GM12878 (cell line): Measurements from ENCODE around the gene NANOS2. TPM values are rescaled to one million over a fixed set of nuclear protein-coding genes. Genes with fewer than 3 reads are reported as not detected.

ENCODE experiments used
- ATAC-seq: fragments of 200-7000 bp; cut with Tn5 transposase; 3 replicates; pipeline ENCODE4 v1.9.1; 2020; ENCODE audit warnings: mild to moderate bottlenecking, moderate library complexity
- BruUV-seq: library from RNA; stranded (reverse); fragments of 400-500 nt; replicated peaks from 2 replicates; lab custom pipeline; 2021; lab: Mats Ljungman, UMichigan
- CTCF ChIA-PET: fragments of 300-600 bp; sonication (Branson Sonifier 250); formaldehyde crosslinking; extraction: SDS; loops from one replicate; lab custom pipeline; 2021; ENCODE audit warnings: inconsistent platforms; lab: Yijun Ruan, JAX
- POLR2A ChIA-PET: fragments of 350-600 bp; formaldehyde crosslinking; extraction: SDS; loops from one replicate; lab custom pipeline; 2021; ENCODE audit warnings: inconsistent platforms; lab: Charles Lee
- RAD21 ChIA-PET: fragments of 300-600 bp; sonication (Branson Sonifier 250); formaldehyde crosslinking; loops from one replicate; lab custom pipeline; 2023; ENCODE audit warnings: antibody characterized with exemption; ENCODE audit not compliant: unreplicated experiment; lab: Charles Lee
- SMC1A ChIA-PET: fragments of 300-600 bp; sonication (Branson Sonifier 250); formaldehyde crosslinking; loops from one replicate; lab custom pipeline; 2023; ENCODE audit not compliant: unreplicated experiment, uncharacterized antibody; lab: Charles Lee
- DNase-seq: peaks from one replicate; pipeline ENCODE4 v3.0.0-alpha.2; 2011; ENCODE audit warnings: low read depth, low spot score
- FAIRE-seq: peaks from 3 replicates; lab custom pipeline; 2011; peaks lifted over from hg19 to GRCh38; lab: Jason Lieb, UNC
- H2AFZ ChIP-seq: 2 replicates; pipeline ENCODE4 v1.6.0; 2011; ENCODE audit warnings: low read depth, low read length, control low read depth; ENCODE audit not compliant: control insufficient read depth
- H3K27ac ChIP-seq: 2 replicates; pipeline ENCODE4 v1.5.1; 2011; ENCODE audit warnings: control low read depth; ENCODE audit not compliant: control insufficient read depth, insufficient read depth
- H3K27me3 ChIP-seq, 2 experiments: replicated peaks in 1 of 2; 2 replicates each; pipeline versions ENCODE4 v1.6.0 to v1.6.1; 2011; ENCODE audit warnings: low read length in 1 of 2; ENCODE audit not compliant: control insufficient read depth in 2 of 2, insufficient read depth in 2 of 2
- H3K36me3 ChIP-seq, 2 experiments: 2 replicates each; pipeline ENCODE4 v1.5.1; 2011; ENCODE audit warnings: low read length in 1 of 2; ENCODE audit not compliant: control insufficient read depth in 2 of 2, insufficient read depth in 2 of 2
- H3K4me1 ChIP-seq: 2 replicates; pipeline ENCODE4 v1.6.1; 2011; ENCODE audit warnings: mild to moderate bottlenecking, low read length, moderate library complexity, mixed read lengths; ENCODE audit not compliant: control insufficient read depth, insufficient read depth
- H3K4me2 ChIP-seq: 2 replicates; pipeline ENCODE4 v1.6.0; 2011; ENCODE audit warnings: control low read depth; ENCODE audit not compliant: control insufficient read depth, insufficient read depth
- H3K4me3 ChIP-seq: fragments of 200-600 bp; sonication (generic); 2 replicates; pipeline ENCODE4 v1.5.1; 2016
- H3K79me2 ChIP-seq: 2 replicates; pipeline ENCODE4 v1.6.0; 2011; ENCODE audit warnings: low read length; ENCODE audit not compliant: control insufficient read depth, insufficient read depth
- H3K9ac ChIP-seq: 2 replicates; pipeline ENCODE4 v1.8.0; 2011; ENCODE audit warnings: low read length, control low read depth, mixed read lengths; ENCODE audit not compliant: control insufficient read depth, insufficient read depth
- H3K9me3 ChIP-seq: replicated peaks from 3 replicates; pipeline ENCODE4 v1.5.1; 2011; ENCODE audit warnings: mild to moderate bottlenecking, low read length; ENCODE audit not compliant: control insufficient read depth, insufficient read depth
- H4K20me1 ChIP-seq: 2 replicates; pipeline ENCODE4 v1.6.0; 2011; ENCODE audit not compliant: control insufficient read depth, insufficient read depth
- CBFB ChIP-seq: IDR thresholded peaks from 2 replicates; pipeline ENCODE4 v1.6.1; 2016; ENCODE audit warnings: antibody characterized with exemption, low read depth
- CHD1 ChIP-seq: IDR thresholded peaks from 2 replicates; pipeline ENCODE4 v1.6.1; 2012; ENCODE audit warnings: low read depth, low read length, improper control_type of control experiment
- ETV6 ChIP-seq, 2 experiments: fragments of 450-650 bp in 1 of 2; IDR thresholded peaks in 1 of 2; conservative IDR thresholded peaks in 1 of 2; 2 replicates each; pipeline ENCODE4 v1.6.1; 2014; ENCODE audit warnings: antibody characterized with exemption in 1 of 2, borderline replicate concordance in 1 of 2, low read depth in 1 of 2, mild to moderate bottlenecking in 1 of 2, moderate library complexity in 1 of 2
- JUNB ChIP-seq: IDR thresholded peaks from 2 replicates; pipeline ENCODE4 v1.6.1; 2016; ENCODE audit warnings: antibody characterized with exemption, mild to moderate bottlenecking
- MTA2 ChIP-seq: fragments of 450-650 bp; IDR thresholded peaks from 2 replicates; pipeline ENCODE4 v1.6.1; 2016; ENCODE audit warnings: low read depth, mild to moderate bottlenecking, moderate library complexity
- NR2C1 ChIP-seq: fragments of 450-650 bp; IDR thresholded peaks from 2 replicates; pipeline ENCODE4 v1.6.1; 2017; ENCODE audit warnings: antibody characterized with exemption, mild to moderate bottlenecking, moderate library complexity
- NRF1 ChIP-seq: conservative IDR thresholded peaks from 2 replicates; pipeline ENCODE4 v1.6.1; 2011; ENCODE audit warnings: mild to moderate bottlenecking, low read depth, low read length, improper control_type of control experiment
- RUNX3 ChIP-seq: IDR thresholded peaks from 2 replicates; pipeline ENCODE4 v1.6.1; 2012; ENCODE audit warnings: low read length, inconsistent platforms
- ZNF384 ChIP-seq: IDR thresholded peaks from 2 replicates; pipeline ENCODE4 v1.6.1; 2012; ENCODE audit warnings: low read depth, mild to moderate bottlenecking, low read length, improper control_type of control experiment, borderline replicate concordance
- WGBS: methylation state at CpG from one replicate; pipeline ENCODE4 v1.1.6; 2016; ENCODE audit warnings: low lambda C conversion rate; ENCODE audit not compliant: insufficient replicate concordance, insufficient coverage; ENCODE audit errors: missing lambda C conversion rate; 5-methylcytosine and 5-hydroxymethylcytosine counted together
- in situ Hi-C: fragments of 300-500 bp; cut with MboI; formaldehyde crosslinking; loops from 9 replicates; pipeline ENCODE4 v1.14.3; 2018; ENCODE audit warnings: mixed read lengths
- intact Hi-C: fragments of 100-400 bp; cut with micrococcal nuclease; formaldehyde crosslinking; loops from one replicate; pipeline ENCODE4 v1.14.2; 2022; ENCODE audit not compliant: unreplicated experiment
- polyA plus RNA-seq, 11 experiments: library from polyadenylated mRNA; depleted of rRNA in 4 of 11; unstranded in 6 of 11; stranded (reverse) in 5 of 11; fragments of >200 nt; fragmentation: Nextera tagmentation in 4 of 11; fragmentation: Illumina TruSeq in 1 of 11; extraction: Ambion mirVana in 4 of 11; extraction: Trizol in 1 of 11; gene quantifications; 1 replicate in 1 of 11; 2 replicates in 10 of 11; pipeline versions ENCODE4 v1.2.1 to v1.2.3, GENCODE V29; 2011 to 2016; ENCODE audit warnings: inconsistent platforms in 2 of 11, missing spikeins in 2 of 11, low read depth in 1 of 11
- total RNA-seq, 4 experiments: library from RNA; depleted of rRNA in 3 of 4; stranded (reverse); fragments of >200 nt in 3 of 4; fragmentation: Illumina TruSeq in 1 of 4; extraction: Trizol in 1 of 4; gene quantifications; 2 replicates each; pipeline versions ENCODE4 v1.2.1 to v1.2.3, GENCODE V29; 2013 to 2021
- TF ChIP-seq, protein P1 (sequence below): IDR thresholded peaks from 2 replicates; pipeline ENCODE4 v1.6.1; 2011; ENCODE audit warnings: borderline replicate concordance, low read depth, mild to moderate bottlenecking, moderate library complexity, low read length; ENCODE audit not compliant: insufficient read depth, poor library complexity, severe bottlenecking
- TF ChIP-seq, protein P2 (sequence below): IDR thresholded peaks from 2 replicates; pipeline ENCODE4 v1.6.1; 2011; ENCODE audit warnings: mild to moderate bottlenecking, low read depth, low read length, moderate library complexity; ENCODE audit not compliant: insufficient replicate concordance
- TF ChIP-seq, protein P3 (sequence below): fragments of 450-650 bp; IDR thresholded peaks from 2 replicates; pipeline ENCODE4 v1.6.1; 2017; ENCODE audit warnings: mild to moderate bottlenecking, moderate library complexity

NANOS2 gene
- total and polyA plus RNA-seq, 10 of the 15 experiments (the other 5 are each of a cell fraction or from before 2014, with no cell fraction given), result not detected

DNA sequence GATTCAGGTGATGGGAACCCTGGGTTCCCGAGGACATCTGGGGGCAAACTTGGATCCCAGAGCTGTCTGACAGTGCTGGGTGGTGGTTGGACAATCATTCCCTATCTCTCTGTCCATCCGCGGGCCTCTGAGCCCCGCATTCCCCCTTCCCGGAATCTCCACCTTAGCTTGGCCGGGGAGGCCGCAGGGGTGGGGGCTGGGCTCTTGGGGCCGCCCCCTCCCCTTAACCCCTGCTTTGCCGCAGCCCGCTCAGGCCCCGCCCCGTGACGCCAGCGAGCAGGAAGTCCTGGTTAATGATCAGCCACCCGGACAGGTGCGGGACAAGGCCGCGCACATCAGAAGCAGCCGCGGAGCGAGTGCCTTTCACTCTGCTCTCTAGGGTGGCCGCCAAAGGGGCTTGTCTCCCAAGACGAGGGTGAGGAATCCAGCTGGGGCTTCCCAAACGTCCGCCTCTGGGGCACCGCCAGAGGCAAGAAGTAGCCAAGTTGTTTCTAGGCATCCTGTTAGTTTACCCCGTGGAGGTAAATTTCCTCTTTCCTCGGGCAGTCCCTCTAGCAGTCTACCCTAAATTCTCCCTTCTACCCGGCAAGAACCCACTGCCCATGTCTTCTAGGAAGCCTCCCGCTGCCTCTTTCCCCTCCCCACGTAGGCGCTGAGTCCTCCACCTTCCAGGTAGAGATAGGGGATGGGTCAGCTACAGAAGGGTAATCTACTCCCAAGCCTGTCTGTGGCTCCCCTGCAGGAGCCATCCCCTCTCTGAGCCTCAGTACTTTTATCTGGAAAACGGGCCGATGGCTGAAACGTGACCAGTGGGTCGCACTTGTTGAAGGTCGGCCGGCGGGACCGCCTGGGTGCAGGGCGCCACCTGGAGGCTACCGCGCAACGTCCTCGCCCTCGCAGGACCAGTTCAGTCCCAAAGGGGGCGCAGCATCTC lies 31.7 kb downstream of the NANOS2 start:
- in situ Hi-C loops, result no loop called here
- TF ChIP-seq MTA2, result peak; percentile 67
- TF ChIP-seq, protein P1, sequence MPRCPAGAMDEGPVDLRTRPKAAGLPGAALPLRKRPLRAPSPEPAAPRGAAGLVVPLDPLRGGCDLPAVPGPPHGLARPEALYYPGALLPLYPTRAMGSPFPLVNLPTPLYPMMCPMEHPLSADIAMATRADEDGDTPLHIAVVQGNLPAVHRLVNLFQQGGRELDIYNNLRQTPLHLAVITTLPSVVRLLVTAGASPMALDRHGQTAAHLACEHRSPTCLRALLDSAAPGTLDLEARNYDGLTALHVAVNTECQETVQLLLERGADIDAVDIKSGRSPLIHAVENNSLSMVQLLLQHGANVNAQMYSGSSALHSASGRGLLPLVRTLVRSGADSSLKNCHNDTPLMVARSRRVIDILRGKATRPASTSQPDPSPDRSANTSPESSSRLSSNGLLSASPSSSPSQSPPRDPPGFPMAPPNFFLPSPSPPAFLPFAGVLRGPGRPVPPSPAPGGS, result no peak
- TF ChIP-seq JUNB, result no peak
- TF ChIP-seq NR2C1, result 0 out of 2 replicates have a peak, but pooled peaks have one; percentile 46
- TF ChIP-seq CHD1, result no peak; the same call in 1 of the 2 replicates
- TF ChIP-seq, protein P2, sequence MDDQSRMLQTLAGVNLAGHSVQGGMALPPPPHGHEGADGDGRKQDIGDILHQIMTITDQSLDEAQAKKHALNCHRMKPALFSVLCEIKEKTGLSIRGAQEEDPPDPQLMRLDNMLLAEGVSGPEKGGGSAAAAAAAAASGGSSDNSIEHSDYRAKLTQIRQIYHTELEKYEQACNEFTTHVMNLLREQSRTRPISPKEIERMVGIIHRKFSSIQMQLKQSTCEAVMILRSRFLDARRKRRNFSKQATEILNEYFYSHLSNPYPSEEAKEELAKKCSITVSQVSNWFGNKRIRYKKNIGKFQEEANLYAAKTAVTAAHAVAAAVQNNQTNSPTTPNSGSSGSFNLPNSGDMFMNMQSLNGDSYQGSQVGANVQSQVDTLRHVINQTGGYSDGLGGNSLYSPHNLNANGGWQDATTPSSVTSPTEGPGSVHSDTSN, result peak; percentile 50
- TF ChIP-seq CBFB, result peak; percentile 24; the same call in 1 of the 2 replicates
- TF ChIP-seq NRF1, result no peak
- peak; percentile 70 for TF ChIP-seq RUNX3
- TF ChIP-seq, protein P3, sequence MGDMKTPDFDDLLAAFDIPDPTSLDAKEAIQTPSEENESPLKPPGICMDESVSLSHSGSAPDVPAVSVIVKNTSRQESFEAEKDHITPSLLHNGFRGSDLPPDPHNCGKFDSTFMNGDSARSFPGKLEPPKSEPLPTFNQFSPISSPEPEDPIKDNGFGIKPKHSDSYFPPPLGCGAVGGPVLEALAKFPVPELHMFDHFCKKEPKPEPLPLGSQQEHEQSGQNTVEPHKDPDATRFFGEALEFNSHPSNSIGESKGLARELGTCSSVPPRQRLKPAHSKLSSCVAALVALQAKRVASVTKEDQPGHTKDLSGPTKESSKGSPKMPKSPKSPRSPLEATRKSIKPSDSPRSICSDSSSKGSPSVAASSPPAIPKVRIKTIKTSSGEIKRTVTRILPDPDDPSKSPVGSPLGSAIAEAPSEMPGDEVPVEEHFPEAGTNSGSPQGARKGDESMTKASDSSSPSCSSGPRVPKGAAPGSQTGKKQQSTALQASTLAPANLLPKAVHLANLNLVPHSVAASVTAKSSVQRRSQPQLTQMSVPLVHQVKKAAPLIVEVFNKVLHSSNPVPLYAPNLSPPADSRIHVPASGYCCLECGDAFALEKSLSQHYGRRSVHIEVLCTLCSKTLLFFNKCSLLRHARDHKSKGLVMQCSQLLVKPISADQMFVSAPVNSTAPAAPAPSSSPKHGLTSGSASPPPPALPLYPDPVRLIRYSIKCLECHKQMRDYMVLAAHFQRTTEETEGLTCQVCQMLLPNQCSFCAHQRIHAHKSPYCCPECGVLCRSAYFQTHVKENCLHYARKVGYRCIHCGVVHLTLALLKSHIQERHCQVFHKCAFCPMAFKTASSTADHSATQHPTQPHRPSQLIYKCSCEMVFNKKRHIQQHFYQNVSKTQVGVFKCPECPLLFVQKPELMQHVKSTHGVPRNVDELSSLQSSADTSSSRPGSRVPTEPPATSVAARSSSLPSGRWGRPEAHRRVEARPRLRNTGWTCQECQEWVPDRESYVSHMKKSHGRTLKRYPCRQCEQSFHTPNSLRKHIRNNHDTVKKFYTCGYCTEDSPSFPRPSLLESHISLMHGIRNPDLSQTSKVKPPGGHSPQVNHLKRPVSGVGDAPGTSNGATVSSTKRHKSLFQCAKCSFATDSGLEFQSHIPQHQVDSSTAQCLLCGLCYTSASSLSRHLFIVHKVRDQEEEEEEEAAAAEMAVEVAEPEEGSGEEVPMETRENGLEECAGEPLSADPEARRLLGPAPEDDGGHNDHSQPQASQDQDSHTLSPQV, result peak; percentile 95
- TF ChIP-seq ZNF384, result peak; percentile 89
- no peak for TF ChIP-seq ETV6 (conservative IDR thresholded peaks at IDR 0.05 in 1 of 2, IDR thresholded peaks at IDR 0.05 in 1 of 2; ENCODE audit: borderline replicate concordance in 1 of 2, low read depth in 1 of 2)

More for the DNA sequence above, 31.7 kb downstream of the NANOS2 start:
- Histone ChIP-seq H3K4me2 (peak overlapping the region; percentile 100), H2AFZ (peak overlapping the region; percentile 83), H3K79me2 (peaks cover 10% of the 10 kb centered on the region), H3K4me3 (peak overlapping the region; percentile 95), H3K9ac (peak overlapping the region; percentile 97), H3K27me3 (no peaks in the 10 kb centered on the region), H4K20me1 (no peaks in the 10 kb centered on the region), H3K9me3 (no peaks in the 10 kb centered on the region), H3K36me3 (peaks cover 0 to 1% of the 10 kb centered on the region in 2 experiments; a peak in 1 of 4 replicates), H3K27ac (peak overlapping the region; percentile 91), H3K4me1 (peaks cover 26% of the 10 kb centered on the region)
- DNase-seq, result peak; percentile 70
- TSS peak; percentile 95 for BruUV-seq
- ChIA-PET SMC1A (interaction anchor here (1.9 to 6.0 kb wide), 4 partner anchors 16 to 114 kb away, joined by 6 to 98 read pairs (median 8); partner anchors contain the start of genes FOXA3, MYPOP, SIX5 and SYMPK), RAD21 (interaction anchor here (0.8 to 7.6 kb wide), 10 partner anchors 13 to 704 kb away, joined by 3 to 159 read pairs (median 5); partner anchors contain the start of genes BLOC1S3, FOXA3, MYPOP and SIX5), CTCF (interaction anchor here (0.7 to 9.1 kb wide), 12 partner anchors 10 to 145 kb away, joined by 3 to 194 read pairs (median 6); partner anchors contain the start of genes CCDC61, FOXA3, MYPOP and SIX5), POLR2A (interaction anchor here (0.5 to 9.0 kb wide), 12 partner anchors 10 to 233 kb away, joined by 3 to 178 read pairs (median 6); partner anchors contain the start of genes CCDC61, FOXA3, MYPOP and SIX5)
- 24% methylated on average over 47 of the region's 47 CpGs for WGBS
- peak; percentile 94 for FAIRE-seq
- ATAC-seq, result peak; percentile 61
- intact Hi-C loops, result loop anchor here (1.0 kb wide), 2 partner anchors 20 to 66 kb away; partner anchors contain the start of gene SYMPK
